Activated CD4-positive, alpha-beta T cell treated with anti-CD3 and anti-CD28 coated beads for 24 hours (primary cell): ENCODE data around the gene SLC39A6.
A peak's percentile ranks its signal among the peaks of the same experiment; 100 is the strongest.
"Not testable (repeated sequence)": the region's sequence is repeated elsewhere in the genome, so short reads cannot be mapped to it uniquely, and the experiment has no call there.

Source experiments
- DNase-seq, 2 donors: peaks; one replicate each; pipeline ENCODE4 v3.0.0-alpha.2; 2020; ENCODE audit warnings: low read depth in 2 of 2

Gene SLC39A6

GRCh38 chr18:36099311-36099710 is 29.8 kb downstream of the SLC39A6 start:
- no peak for DNase-seq

- DNase-seq, result no peak
These were observed 32.2 kb downstream of the SLC39A6 start for GRCh38 chr18:36096955-36097354.

GRCh38 chr18:36095936-36096519 is 33.1 kb downstream of the SLC39A6 start:
- no peak for DNase-seq

DNA sequence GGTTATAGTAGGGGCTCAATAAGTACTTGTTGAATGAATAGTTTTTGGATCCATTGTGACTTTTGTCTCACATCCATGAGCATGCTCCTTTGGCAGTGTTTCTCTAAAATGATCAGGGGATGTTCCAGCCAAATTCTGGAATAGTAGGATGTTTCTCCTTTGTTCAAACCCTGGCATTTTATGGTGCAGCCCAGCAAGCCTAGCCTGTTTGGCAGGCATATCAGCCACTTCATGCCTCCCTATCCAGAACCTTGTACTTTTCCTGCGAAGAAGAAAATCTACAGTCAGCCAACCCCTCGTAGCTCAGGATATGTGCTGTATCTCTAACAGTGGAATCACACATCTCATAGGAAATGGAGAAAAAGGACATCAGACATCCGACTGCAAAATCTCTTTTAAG is 34.7 kb downstream of the SLC39A6 start:
- no peak for DNase-seq

DNA sequence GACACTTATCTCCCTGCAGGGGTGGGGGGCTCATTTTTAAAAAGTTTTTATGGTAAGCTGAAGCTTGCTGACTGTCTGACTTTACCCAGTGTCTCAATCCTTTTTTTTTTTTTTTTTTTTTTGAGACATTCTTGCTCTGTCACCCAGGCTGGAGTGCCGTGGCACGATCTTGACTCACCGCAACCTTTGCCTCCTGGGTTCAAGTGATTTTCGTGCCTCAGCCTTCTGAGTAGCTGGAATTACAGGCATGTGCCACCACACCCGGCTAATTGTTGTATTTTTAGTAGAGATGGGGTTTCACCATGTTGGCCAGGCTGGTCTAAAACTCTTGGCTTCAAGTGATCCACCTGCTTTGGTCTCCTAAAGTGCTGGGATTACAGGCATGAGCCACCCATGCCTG is 37.0 kb downstream of the SLC39A6 start:
- not testable (repeated sequence) for DNase-seq

DNA sequence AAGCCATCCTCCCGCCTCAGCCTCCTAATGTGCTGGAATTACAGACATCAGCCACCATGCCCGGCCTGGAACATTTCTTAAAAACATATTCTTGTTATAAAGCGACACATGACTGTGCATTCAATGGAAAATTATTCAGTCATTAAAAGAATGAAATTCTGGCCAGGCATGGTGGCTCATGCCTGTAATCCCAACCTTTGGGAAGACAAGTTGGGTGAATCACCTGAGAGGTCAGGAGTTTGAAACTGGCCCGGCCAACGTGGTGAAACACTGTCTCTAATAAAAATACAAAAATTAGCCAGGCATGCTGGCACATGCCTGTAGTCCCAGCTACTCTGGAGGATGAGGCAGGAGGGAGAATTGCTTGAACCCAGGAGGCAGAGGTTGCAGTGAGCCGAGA is 40.1 kb downstream of the SLC39A6 start:
- DNase-seq, result no peak

GRCh38 chr18:36088256-36088655 is 40.9 kb downstream of the SLC39A6 start:
- no peak for DNase-seq

GRCh38 chr18:36086186-36086585 is 43.0 kb downstream of the SLC39A6 start:
- DNase-seq, result no peak

GRCh38 chr18:36085195-36085594 is 43.9 kb downstream of the SLC39A6 start:
- no peak for DNase-seq

GRCh38 chr18:36083729-36084128 is 45.4 kb downstream of the SLC39A6 start:
- no peak for DNase-seq

GRCh38 chr18:36081118-36081517 is 48.0 kb downstream of the SLC39A6 start:
- not testable (repeated sequence) for DNase-seq

GRCh38 chr18:36078751-36079529 is 50.2 kb downstream of the SLC39A6 start:
- no peak for DNase-seq

GRCh38 chr18:36077764-36078163 is 51.4 kb downstream of the SLC39A6 start:
- DNase-seq, result not testable (repeated sequence)

- no peak for DNase-seq
These were observed 53.1 kb downstream of the SLC39A6 start for GRCh38 chr18:36075862-36076587.

- DNase-seq, result no peak
These were observed 54.7 kb downstream of the SLC39A6 start for GRCh38 chr18:36074435-36074834.

DNA sequence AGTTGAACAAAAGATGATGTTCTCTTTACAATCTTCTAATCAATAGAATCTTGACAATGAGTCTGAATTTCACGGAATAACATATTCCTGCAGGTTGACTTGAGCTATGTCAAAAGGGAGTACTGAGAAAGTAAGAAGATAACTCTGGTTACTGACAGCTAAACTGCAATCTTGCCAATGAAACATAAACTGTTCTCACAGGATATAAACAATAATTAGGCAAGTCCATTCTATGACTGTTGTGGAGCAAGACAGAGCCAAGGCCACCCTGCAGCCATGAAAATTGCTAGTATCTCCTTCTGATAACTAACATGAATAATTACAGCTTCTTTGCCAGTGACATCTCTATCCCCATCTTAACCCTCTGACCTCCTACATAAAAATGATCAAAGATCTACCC is 55.5 kb downstream of the SLC39A6 start:
- no peak for DNase-seq

DNA sequence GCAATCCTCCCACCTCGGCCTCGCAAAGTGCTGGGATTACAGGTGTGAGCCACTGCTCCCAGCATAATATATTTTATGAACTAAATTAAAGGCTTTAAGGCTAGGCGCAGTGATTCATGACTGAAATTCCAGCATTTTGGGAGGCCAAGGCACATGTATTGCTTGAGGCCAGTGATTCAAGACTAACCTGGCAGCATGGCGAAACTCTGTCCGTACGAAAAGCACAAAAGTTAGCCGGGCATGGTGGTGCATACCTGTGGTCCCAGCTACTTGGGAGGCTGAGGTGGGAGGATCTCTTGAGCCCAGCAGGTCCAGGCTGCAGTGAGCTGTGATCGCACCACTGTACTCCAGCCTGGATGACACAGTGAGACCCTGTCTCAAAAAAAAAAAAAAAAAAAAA is 56.7 kb downstream of the SLC39A6 start:
- DNase-seq, result not testable (repeated sequence)

DNA sequence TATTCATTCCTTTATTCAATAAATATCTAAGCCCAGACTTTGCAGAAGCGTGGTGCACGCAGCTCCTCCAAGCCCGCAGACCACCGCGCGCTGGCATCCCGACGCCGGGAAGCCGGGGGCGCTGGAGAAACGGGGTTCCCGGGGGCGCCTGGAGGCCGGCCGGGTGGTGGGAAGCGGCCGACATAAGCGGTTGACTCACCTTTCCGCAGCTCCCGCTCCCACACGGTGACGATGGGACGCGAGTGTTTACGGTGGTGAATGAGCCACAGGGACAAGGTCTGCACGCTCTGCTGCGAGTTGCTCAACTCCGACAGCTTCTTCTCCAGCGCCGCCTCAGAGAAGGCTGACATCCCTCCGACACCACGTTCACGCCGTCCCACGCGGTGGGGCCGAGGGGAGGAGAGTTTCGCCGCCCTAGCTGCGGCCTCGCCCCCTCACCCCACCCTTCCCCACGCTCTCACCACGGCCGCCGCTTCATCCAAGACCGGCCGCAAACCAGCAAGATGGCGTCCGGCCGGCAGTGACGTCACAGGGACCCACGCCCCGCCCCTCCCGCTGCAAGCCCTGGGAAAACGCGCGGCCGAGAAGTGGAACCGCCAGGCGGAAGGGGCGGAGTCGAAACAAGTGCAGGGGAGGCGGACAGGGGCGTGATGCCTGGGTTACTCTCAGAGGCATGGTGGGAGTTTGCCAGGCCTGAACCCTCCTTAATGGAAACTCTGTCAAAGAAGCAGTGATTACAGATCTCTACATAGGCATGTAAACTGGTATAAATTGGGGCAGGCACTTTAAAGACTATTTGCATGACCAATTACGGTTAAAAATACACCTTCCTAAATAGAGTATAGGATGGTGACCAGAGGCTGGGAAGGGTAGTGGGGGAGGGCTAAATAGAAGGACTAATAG is 61.8 kb downstream of the SLC39A6 start, which contains the start of gene RPRD1A:
RPRD1A (minus strand) TSS at position 505 of the 903 bp plus-strand sequence; CDS start at position 350, 155 bp downstream.
- DNase-seq, result peak; percentile 97 to 98

DNA sequence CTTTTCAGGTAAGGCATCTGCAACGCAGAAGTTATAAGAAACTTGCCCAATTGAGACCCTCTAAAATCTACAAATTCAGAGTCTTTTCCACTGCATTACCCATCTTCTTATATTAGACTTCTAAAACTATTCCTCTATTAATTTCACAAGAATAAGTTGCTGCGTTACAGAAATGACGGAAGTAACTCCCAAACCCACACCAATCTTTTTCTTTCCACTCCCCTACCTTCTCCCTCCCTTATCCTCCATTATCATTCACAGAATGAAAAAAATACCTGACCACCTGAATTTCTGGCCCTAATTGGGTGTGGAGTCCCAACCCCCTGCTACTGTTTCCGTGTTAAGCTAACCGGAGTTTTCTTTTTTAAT is 62.5 kb downstream of the SLC39A6 start:
- DNase-seq, result no peak

DNA sequence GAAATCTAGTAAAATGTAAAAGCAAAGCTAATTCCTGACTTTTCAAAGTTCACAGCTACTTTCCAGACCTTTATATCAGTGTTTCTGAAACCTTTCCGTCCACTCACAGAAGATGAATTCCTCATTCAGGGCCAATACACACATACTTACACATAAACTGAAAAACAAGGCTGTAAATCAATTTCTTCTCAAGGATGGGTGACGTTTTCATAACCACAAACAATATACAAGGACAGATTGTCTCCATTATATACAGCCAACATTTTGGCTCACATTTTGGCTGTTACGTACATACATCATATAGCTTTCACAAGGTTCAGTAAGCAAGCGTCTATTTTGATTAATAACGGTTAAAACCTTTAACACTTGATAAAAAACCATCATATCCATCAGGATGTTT is 63.1 kb downstream of the SLC39A6 start:
- no peak for DNase-seq

DNA sequence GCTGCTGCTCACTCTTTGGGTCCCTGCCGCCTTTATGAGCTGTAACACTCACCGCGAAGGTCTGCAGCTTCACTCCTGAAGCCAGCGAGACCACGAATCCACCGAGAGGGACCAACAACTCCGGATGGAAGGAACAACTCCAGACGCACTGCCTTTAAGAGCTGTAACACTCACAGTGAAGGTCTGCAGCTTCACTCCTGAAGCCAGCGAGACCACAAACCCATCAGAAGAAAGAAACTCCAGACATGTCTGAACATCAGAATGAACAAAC is 64.4 kb downstream of the SLC39A6 start:
- DNase-seq, result not testable (repeated sequence)
